SJCRH30 (cell line): Measurements from ENCODE around the gene MRTFB. TPM values are rescaled to one million over a fixed set of nuclear protein-coding genes. Genes with fewer than 3 reads are reported as not detected.
"Not testable (repeated sequence)": the region's sequence is repeated elsewhere in the genome, so short reads cannot be mapped to it uniquely, and the experiment has no call there.

Experiments used
- DNase-seq, 2 experiments: peaks; one replicate each; pipeline ENCODE4 v3.0.0-alpha.2; 2015 to 2020
- H3K27ac ChIP-seq: fragments of 250-450 bp; sonication (Bioruptor Pico); 2 replicates; pipeline ENCODE4 v1.5.1; 2020; ENCODE audit warnings: mild to moderate bottlenecking, moderate library complexity
- H3K27me3 ChIP-seq: fragments of 250-450 bp; sonication (Bioruptor Pico); 2 replicates; pipeline ENCODE4 v1.5.1; 2020; ENCODE audit warnings: mild to moderate bottlenecking, moderate library complexity
- H3K36me3 ChIP-seq: fragments of 250-450 bp; sonication (Bioruptor Pico); 2 replicates; pipeline ENCODE4 v1.5.1; 2020; ENCODE audit warnings: mild to moderate bottlenecking, moderate library complexity
- H3K4me1 ChIP-seq: fragments of 250-450 bp; sonication (Bioruptor Pico); 2 replicates; pipeline ENCODE4 v1.5.1; 2020; ENCODE audit warnings: mild to moderate bottlenecking, moderate library complexity
- H3K4me3 ChIP-seq: fragments of 250-450 bp; sonication (Bioruptor Pico); 2 replicates; pipeline ENCODE4 v1.5.1; 2020; ENCODE audit warnings: mild to moderate bottlenecking, moderate library complexity
- H3K9me3 ChIP-seq: fragments of 250-450 bp; sonication (Bioruptor Pico); replicated peaks from 2 replicates; pipeline ENCODE4 v1.5.1; 2020; ENCODE audit warnings: mild to moderate bottlenecking, moderate library complexity
- total RNA-seq: library from RNA; depleted of rRNA; stranded (reverse); fragments of >200 nt; shearing (Covaris generic); gene quantifications from 2 replicates; pipeline ENCODE4 v1.2.3, GENCODE V29; 2014

MRTFB gene
- total RNA-seq, 1 experiment from 2014 or later, result 16.1 TPM

- Histone ChIP-seq H3K27me3 (no peaks in the 10 kb centered on the region), H3K4me1 (no peaks in the 10 kb centered on the region), H3K4me3 (no peak overlapping the region), H3K36me3 (no peaks in the 10 kb centered on the region), H3K9me3 (no peaks in the 10 kb centered on the region), H3K27ac (no peak overlapping the region)
- DNase-seq, result no peak
Observed at GRCh38 chr16:14151256-14152030, 80.3 kb downstream of the MRTFB start.

GRCh38 chr16:14155572-14156190 lies 84.6 kb downstream of the MRTFB start:
- no peak for DNase-seq
- Histone ChIP-seq H3K9me3 (no peaks in the 10 kb centered on the region), H3K27ac (no peak overlapping the region), H3K36me3 (no peaks in the 10 kb centered on the region), H3K27me3 (no peaks in the 10 kb centered on the region), H3K4me3 (no peak overlapping the region), H3K4me1 (no peaks in the 10 kb centered on the region)

GRCh38 chr16:14164916-14165662 lies 94.0 kb downstream of the MRTFB start:
- H3K9me3 ChIP-seq, result no peaks in the 10 kb centered on the region
- no peaks in the 10 kb centered on the region for H3K27me3 ChIP-seq
- H3K4me3 ChIP-seq, result no peak overlapping the region
- H3K27ac ChIP-seq, result no peak overlapping the region
- H3K4me1 ChIP-seq, result no peaks in the 10 kb centered on the region
- H3K36me3 ChIP-seq, result no peaks in the 10 kb centered on the region
- DNase-seq, result no peak

GRCh38 chr16:14168146-14168545 lies 97.0 kb downstream of the MRTFB start:
- Histone ChIP-seq H3K36me3 (no peaks in the 10 kb centered on the region), H3K27ac (no peak overlapping the region), H3K27me3 (no peaks in the 10 kb centered on the region), H3K4me3 (no peak overlapping the region), H3K4me1 (no peaks in the 10 kb centered on the region), H3K9me3 (no peaks in the 10 kb centered on the region)
- no peak for DNase-seq

GRCh38 chr16:14172200-14172809 lies 101.2 kb downstream of the MRTFB start:
- H3K9me3 ChIP-seq, result no peaks in the 10 kb centered on the region
- no peaks in the 10 kb centered on the region for H3K36me3 ChIP-seq
- no peak for DNase-seq
- no peaks in the 10 kb centered on the region for H3K4me1 ChIP-seq
- no peaks in the 10 kb centered on the region for H3K27me3 ChIP-seq
- H3K27ac ChIP-seq, result no peak overlapping the region
- no peak overlapping the region for H3K4me3 ChIP-seq

GRCh38 chr16:14175086-14175485 lies 104.0 kb downstream of the MRTFB start:
- Histone ChIP-seq H3K36me3 (no peaks in the 10 kb centered on the region), H3K4me1 (no peaks in the 10 kb centered on the region), H3K9me3 (no peaks in the 10 kb centered on the region), H3K4me3 (no peak overlapping the region), H3K27ac (no peak overlapping the region), H3K27me3 (no peaks in the 10 kb centered on the region)
- DNase-seq, result no peak

- Histone ChIP-seq H3K4me3 (no peak overlapping the region), H3K27me3 (no peaks in the 10 kb centered on the region), H3K27ac (no peak overlapping the region), H3K9me3 (no peaks in the 10 kb centered on the region), H3K36me3 (no peaks in the 10 kb centered on the region), H3K4me1 (no peaks in the 10 kb centered on the region)
- no peak for DNase-seq
Observed at GRCh38 chr16:14177704-14178103, 106.6 kb downstream of the MRTFB start.

GRCh38 chr16:14179116-14179515 lies 108.0 kb downstream of the MRTFB start:
- no peaks in the 10 kb centered on the region for H3K9me3 ChIP-seq
- H3K36me3 ChIP-seq, result no peaks in the 10 kb centered on the region
- H3K4me1 ChIP-seq, result no peaks in the 10 kb centered on the region
- H3K4me3 ChIP-seq, result no peak overlapping the region
- DNase-seq, result no peak
- no peaks in the 10 kb centered on the region for H3K27me3 ChIP-seq
- H3K27ac ChIP-seq, result no peak overlapping the region

- H3K4me1 ChIP-seq, result no peaks in the 10 kb centered on the region
- no peak overlapping the region for H3K4me3 ChIP-seq
- no peak for DNase-seq
- no peaks in the 10 kb centered on the region for H3K36me3 ChIP-seq
- no peaks in the 10 kb centered on the region for H3K9me3 ChIP-seq
- no peak overlapping the region for H3K27ac ChIP-seq
- no peaks in the 10 kb centered on the region for H3K27me3 ChIP-seq
Observed at GRCh38 chr16:14180481-14180944, 109.4 kb downstream of the MRTFB start.

GRCh38 chr16:14181371-14182050 lies 110.4 kb downstream of the MRTFB start:
- H3K4me1 ChIP-seq, result 0 out of 2 replicates have a peak, but pooled peaks cover 5% of the 10 kb centered on the region
- no peak for DNase-seq
- no peak overlapping the region for H3K27ac ChIP-seq
- H3K27me3 ChIP-seq, result no peaks in the 10 kb centered on the region
- H3K4me3 ChIP-seq, result no peak overlapping the region
- H3K9me3 ChIP-seq, result no peaks in the 10 kb centered on the region
- H3K36me3 ChIP-seq, result no peaks in the 10 kb centered on the region

GRCh38 chr16:14182999-14183398 lies 111.9 kb downstream of the MRTFB start:
- DNase-seq, result no peak
- H3K9me3 ChIP-seq, result no peaks in the 10 kb centered on the region
- H3K4me1 ChIP-seq, result 0 out of 2 replicates have a peak, but pooled peaks cover 5% of the 10 kb centered on the region
- no peak overlapping the region for H3K27ac ChIP-seq
- H3K36me3 ChIP-seq, result no peaks in the 10 kb centered on the region
- no peaks in the 10 kb centered on the region for H3K27me3 ChIP-seq
- H3K4me3 ChIP-seq, result no peak overlapping the region

- DNase-seq, H3K27ac ChIP-seq, H3K9me3 ChIP-seq, H3K36me3 ChIP-seq, H3K4me1 ChIP-seq, H3K4me3 ChIP-seq, H3K27me3 ChIP-seq: not testable (repeated sequence)
Observed at GRCh38 chr16:14183962-14184361, 112.8 kb downstream of the MRTFB start.

- 0 out of 2 replicates have a peak, but pooled peaks cover 5% of the 10 kb centered on the region for H3K4me1 ChIP-seq
- DNase-seq, result peak; percentile 9 to 22
- no peaks in the 10 kb centered on the region for H3K27me3 ChIP-seq
- no peaks in the 10 kb centered on the region for H3K36me3 ChIP-seq
- peak overlapping the region; percentile 33 for H3K4me3 ChIP-seq
- H3K9me3 ChIP-seq, result no peaks in the 10 kb centered on the region
- H3K27ac ChIP-seq, result no peak overlapping the region
Observed at GRCh38 chr16:14186007-14186794, 115.1 kb downstream of the MRTFB start.
